Neutrophil (primary cell): ENCODE data around the gene IGLL1.

Source experiments
- H3K27ac ChIP-seq: fragments of 200-600 bp; sonication (generic); 2 replicates; pipeline ENCODE4 v1.5.1; 2016; ENCODE audit warnings: mild to moderate bottlenecking, moderate library complexity
- H3K27me3 ChIP-seq: fragments of 200-600 bp; sonication (generic); 2 replicates; pipeline ENCODE4 v1.6.0; 2016; ENCODE audit warnings: mild to moderate bottlenecking
- H3K36me3 ChIP-seq: fragments of 200-600 bp; sonication (generic); 2 replicates; pipeline ENCODE4 v1.5.1; 2017
- H3K4me1 ChIP-seq, 2 experiments: fragments of 200-600 bp in 1 of 2; sonication (generic) in 1 of 2; 1 replicate in 1 of 2; 2 replicates in 1 of 2; pipeline versions ENCODE4 v1.5.1 to v1.6.1; 2013 to 2016; ENCODE audit warnings: low read depth in 1 of 2, low read length in 1 of 2, mild to moderate bottlenecking in 1 of 2, moderate library complexity in 1 of 2; ENCODE audit not compliant: control insufficient read depth in 1 of 2, insufficient read depth in 1 of 2
- H3K4me3 ChIP-seq, 2 experiments: fragments of 200-600 bp in 1 of 2; sonication (generic) in 1 of 2; 1 replicate in 1 of 2; 2 replicates in 1 of 2; pipeline ENCODE4 v1.5.1; 2013 to 2016; ENCODE audit warnings: low read depth in 1 of 2, low read length in 1 of 2, mild to moderate bottlenecking in 1 of 2, moderate library complexity in 1 of 2
- H3K9me3 ChIP-seq: fragments of 200-600 bp; sonication (generic); 2 replicates; pipeline ENCODE4 v1.5.1; 2016
- TF ChIP-seq, protein P1 (sequence below): fragments of 200-600 bp; sonication (generic); IDR thresholded peaks from 2 replicates; pipeline ENCODE4 v1.5.1; 2016; ENCODE audit warnings: antibody characterized with exemption

The IGLL1 gene

DNA sequence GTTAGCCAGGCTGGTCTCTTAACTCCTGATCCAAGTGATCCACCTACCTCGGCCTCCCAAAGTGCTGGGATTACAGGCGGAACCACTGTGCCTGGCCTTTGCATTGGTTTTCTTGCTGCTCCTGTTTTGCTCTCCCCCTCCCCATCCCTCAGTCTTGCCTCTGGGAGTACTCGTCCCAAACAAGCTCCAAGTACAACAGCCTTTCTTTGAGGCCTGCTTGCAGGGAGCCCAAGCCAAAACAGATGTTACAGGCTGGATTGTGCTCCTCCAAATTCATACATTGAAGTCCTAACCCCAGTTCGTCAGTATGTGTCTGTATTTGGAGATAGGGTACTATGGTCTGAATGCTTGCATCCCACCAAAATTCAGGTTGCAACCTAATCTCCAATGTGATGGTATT lies 8.6 kb downstream of the IGLL1 start:
- peaks cover 27% of the 10 kb centered on the region for H3K27me3 ChIP-seq
- H3K4me1 ChIP-seq: peaks cover 0 to 2% of the 10 kb centered on the region in 2 experiments
- H3K36me3 ChIP-seq: no peaks in the 10 kb centered on the region
- H3K4me3 ChIP-seq: no peak overlapping the region
- H3K9me3 ChIP-seq: no peaks in the 10 kb centered on the region
- TF ChIP-seq, protein P1, sequence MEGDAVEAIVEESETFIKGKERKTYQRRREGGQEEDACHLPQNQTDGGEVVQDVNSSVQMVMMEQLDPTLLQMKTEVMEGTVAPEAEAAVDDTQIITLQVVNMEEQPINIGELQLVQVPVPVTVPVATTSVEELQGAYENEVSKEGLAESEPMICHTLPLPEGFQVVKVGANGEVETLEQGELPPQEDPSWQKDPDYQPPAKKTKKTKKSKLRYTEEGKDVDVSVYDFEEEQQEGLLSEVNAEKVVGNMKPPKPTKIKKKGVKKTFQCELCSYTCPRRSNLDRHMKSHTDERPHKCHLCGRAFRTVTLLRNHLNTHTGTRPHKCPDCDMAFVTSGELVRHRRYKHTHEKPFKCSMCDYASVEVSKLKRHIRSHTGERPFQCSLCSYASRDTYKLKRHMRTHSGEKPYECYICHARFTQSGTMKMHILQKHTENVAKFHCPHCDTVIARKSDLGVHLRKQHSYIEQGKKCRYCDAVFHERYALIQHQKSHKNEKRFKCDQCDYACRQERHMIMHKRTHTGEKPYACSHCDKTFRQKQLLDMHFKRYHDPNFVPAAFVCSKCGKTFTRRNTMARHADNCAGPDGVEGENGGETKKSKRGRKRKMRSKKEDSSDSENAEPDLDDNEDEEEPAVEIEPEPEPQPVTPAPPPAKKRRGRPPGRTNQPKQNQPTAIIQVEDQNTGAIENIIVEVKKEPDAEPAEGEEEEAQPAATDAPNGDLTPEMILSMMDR: no peak
- H3K27ac ChIP-seq: no peak overlapping the region

GRCh38 chr22:23570681-23571080 lies 9.4 kb downstream of the IGLL1 start:
- Histone ChIP-seq H3K27ac (no peak overlapping the region), H3K36me3 (no peaks in the 10 kb centered on the region), H3K4me3 (no peak overlapping the region), H3K4me1 (peaks cover 4 to 10% of the 10 kb centered on the region in 2 experiments), H3K27me3 (peaks cover 34% of the 10 kb centered on the region), H3K9me3 (no peaks in the 10 kb centered on the region)
- TF ChIP-seq, protein P1: no peak

DNA sequence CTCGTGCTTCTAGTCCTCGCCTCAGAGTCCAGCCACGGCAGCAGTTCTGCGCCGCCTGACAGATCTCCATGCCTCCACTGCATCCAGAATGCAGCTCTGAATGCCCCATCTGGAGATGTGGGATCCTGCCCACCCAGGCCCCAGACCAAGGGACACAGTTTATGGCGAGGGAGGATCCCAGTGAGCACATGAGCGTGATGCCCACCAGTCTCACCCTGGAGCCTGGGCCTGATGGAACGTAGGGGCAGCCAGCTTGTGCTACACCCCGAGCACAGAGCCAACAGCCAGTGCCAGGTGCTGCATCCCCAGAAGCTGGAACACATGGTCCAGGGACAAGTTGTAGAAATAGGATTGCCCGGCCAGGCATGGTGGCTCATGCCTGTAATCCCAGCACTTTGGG lies 10.4 kb downstream of the IGLL1 start:
- H3K27ac ChIP-seq: no peak overlapping the region
- peaks cover 5 to 13% of the 10 kb centered on the region in 2 experiments for H3K4me1 ChIP-seq
- no peaks in the 10 kb centered on the region for H3K36me3 ChIP-seq
- TF ChIP-seq, protein P1: no peak
- H3K9me3 ChIP-seq: no peaks in the 10 kb centered on the region
- peaks cover 44% of the 10 kb centered on the region for H3K27me3 ChIP-seq
- H3K4me3 ChIP-seq: no peak overlapping the region

GRCh38 chr22:23569291-23569690 lies 10.8 kb downstream of the IGLL1 start:
- Histone ChIP-seq H3K27me3 (peaks cover 48% of the 10 kb centered on the region), H3K27ac (no peak overlapping the region), H3K4me3 (no peak overlapping the region), H3K36me3 (no peaks in the 10 kb centered on the region), H3K4me1 (peaks cover 5 to 13% of the 10 kb centered on the region in 2 experiments), H3K9me3 (no peaks in the 10 kb centered on the region)
- TF ChIP-seq, protein P1: no peak

GRCh38 chr22:23566705-23567475 lies 13.2 kb downstream of the IGLL1 start:
- H3K9me3 ChIP-seq: no peaks in the 10 kb centered on the region
- no peak overlapping the region for H3K27ac ChIP-seq
- H3K36me3 ChIP-seq: no peaks in the 10 kb centered on the region
- peaks cover 57% of the 10 kb centered on the region for H3K27me3 ChIP-seq
- peaks cover 5 to 13% of the 10 kb centered on the region in 2 experiments for H3K4me1 ChIP-seq
- TF ChIP-seq, protein P1: no peak
- no peak overlapping the region for H3K4me3 ChIP-seq
